GM12864 (cell line): ENCODE measurements around the gene FNDC7.
"Not testable (repeated sequence)": the region's sequence is repeated elsewhere in the genome, so short reads cannot be mapped to it uniquely, and the experiment has no call there.

Experiments used
- DNase-seq: peaks from one replicate; pipeline ENCODE4 v3.0.0-alpha.2; 2011; ENCODE audit warnings: low read depth
- H3K4me3 ChIP-seq: 2 replicates; pipeline ENCODE4 v1.5.1; 2011; ENCODE audit warnings: mild to moderate bottlenecking, low read depth, low read length, control low read depth
- CTCF ChIP-seq: IDR thresholded peaks from 2 replicates; pipeline ENCODE4 v1.5.1; 2011; ENCODE audit warnings: low read depth, mild to moderate bottlenecking, moderate library complexity, low read length, control low read depth, inconsistent platforms; ENCODE audit errors: missing control alignments

FNDC7 gene

GRCh38 chr1:108753363-108753762 lies 40.7 kb downstream of the FNDC7 start:
- TF ChIP-seq CTCF, result no peak

GRCh38 chr1:108758796-108759195 lies 46.1 kb downstream of the FNDC7 start:
- DNase-seq, result no peak
- no peak overlapping the region for H3K4me3 ChIP-seq
- no peak for TF ChIP-seq CTCF

More at GRCh38 chr1:108753363-108753762, 40.7 kb downstream of the FNDC7 start:
- no peak overlapping the region for H3K4me3 ChIP-seq
- no peak for DNase-seq

GRCh38 chr1:108767115-108767514 lies 54.4 kb downstream of the FNDC7 start:
- no peak overlapping the region for H3K4me3 ChIP-seq
- no peak for TF ChIP-seq CTCF
- no peak for DNase-seq

GRCh38 chr1:108767708-108768107 lies 55.0 kb downstream of the FNDC7 start:
- H3K4me3 ChIP-seq, result no peak overlapping the region
- TF ChIP-seq CTCF, result no peak
- no peak for DNase-seq

GRCh38 chr1:108777839-108778238 lies 65.1 kb downstream of the FNDC7 start:
- no peak for DNase-seq
- no peak overlapping the region for H3K4me3 ChIP-seq
- TF ChIP-seq CTCF, result no peak

GRCh38 chr1:108779455-108779854 lies 66.7 kb downstream of the FNDC7 start:
- no peak for DNase-seq
- no peak overlapping the region for H3K4me3 ChIP-seq
- no peak for TF ChIP-seq CTCF

GRCh38 chr1:108780937-108781574 lies 68.3 kb downstream of the FNDC7 start:
- no peak for DNase-seq
- H3K4me3 ChIP-seq, result no peak overlapping the region
- no peak for TF ChIP-seq CTCF

GRCh38 chr1:108781575-108781944 lies 68.9 kb downstream of the FNDC7 start:
- not testable (repeated sequence) for DNase-seq, H3K4me3 ChIP-seq
